Measurements from ENCODE around the gene SMIM33. TPM values are rescaled to one million over a fixed set of nuclear protein-coding genes. Genes with fewer than 3 reads are reported as not detected.
"Not testable (repeated sequence)": the region's sequence is repeated elsewhere in the genome, so short reads cannot be mapped to it uniquely, and the experiment has no call there.

Gene SMIM33
- 1 to 10 TPM; 2.0 to 2.3 TPM for total RNA-seq

- Mint-ChIP-seq H3K36me3 (ENCODE audit: low read depth) (peaks cover 25% of the 10 kb centered on the region), H3K27ac (peak within 1 kb of the TSS; percentile 90), H3K27me3 (no peaks in the 10 kb centered on the region), H3K9me3 (no peaks in the 10 kb centered on the region), H3K4me1 (peaks cover 76% of the 10 kb centered on the region), H3K4me3 (peak within 1 kb of the TSS; percentile 73)
- CTCF ChIA-PET: interaction anchor here (0.8 to 2.0 kb wide), 10 partner anchors 10 to 92 kb away, joined by 3 to 14 read pairs (median 4); partner anchors contain the start of gene STING1
- DNase-seq: peak; percentile 56
- POLR2A ChIA-PET: interaction anchor here (0.9 to 5.8 kb wide), 19 partner anchors 8 to 174 kb away, joined by 3 to 63 read pairs (median 5); partner anchors contain the start of genes DNAJC18 and STING1
Observed at GRCh38 chr5:139470821-139471300, at the start of gene SMIM33. Gene SMIM33 (plus strand): TSS chr5:139471004. CDS start chr5:139471122, 118 bp downstream.

- peaks cover 28% of the 10 kb centered on the region for H3K36me3 Mint-ChIP-seq (ENCODE audit: low read depth)
- H3K4me3 Mint-ChIP-seq: no peak overlapping the region
- DNase-seq: peak; percentile 59
- ChIA-PET POLR2A (interaction anchor here (0.7 to 11.1 kb wide), 16 partner anchors 9 to 880 kb away, joined by 3 to 137 read pairs (median 4); partner anchors contain the start of genes DNAJC18, ETF1, PAIP2 and SMIM33), CTCF (interaction anchor here (0.5 to 9.4 kb wide), 49 partner anchors 8 to 343 kb away, joined by 3 to 329 read pairs (median 5); partner anchors contain the start of genes CXXC5, DNAJC18, SMIM33 and STING1)
- H3K9me3 Mint-ChIP-seq: no peaks in the 10 kb centered on the region
- H3K4me1 Mint-ChIP-seq: peaks cover 46% of the 10 kb centered on the region
- H3K27ac Mint-ChIP-seq: peak overlapping the region; percentile 36
- no peaks in the 10 kb centered on the region for H3K27me3 Mint-ChIP-seq
Observed at GRCh38 chr5:139422307-139422893, 48.4 kb upstream of the SMIM33 start.

GRCh38 chr5:139425497-139425896 is 45.3 kb upstream of the SMIM33 start:
- Mint-ChIP-seq H3K36me3 (ENCODE audit: low read depth) (peaks cover 24% of the 10 kb centered on the region), H3K9me3 (no peaks in the 10 kb centered on the region), H3K27me3 (no peaks in the 10 kb centered on the region), H3K4me3 (no peak overlapping the region), H3K27ac (no peak overlapping the region), H3K4me1 (peaks cover 28% of the 10 kb centered on the region)
- CTCF ChIA-PET: interaction anchor here (0.6 to 9.4 kb wide), 5 partner anchors 8 to 170 kb away, joined by 3 to 329 read pairs (median 4); partner anchors contain the start of gene DNAJC18
- no peak for DNase-seq
- POLR2A ChIA-PET: interaction anchor here (1.1 to 4.2 kb wide), 3 partner anchors 57 to 92 kb away, joined by 3 to 43 read pairs (median 5); partner anchors contain the start of gene STING1

- ChIA-PET POLR2A (interaction anchor here (1.1 to 1.5 kb wide), 2 partner anchors 56 to 91 kb away, joined by 3 to 5 read pairs; partner anchors contain the start of gene STING1), CTCF (interaction anchor here (2.6 to 9.4 kb wide), 2 partner anchors 11 to 87 kb away, joined by 11 to 329 read pairs; no protein-coding TSS in a partner anchor)
- peaks cover 25% of the 10 kb centered on the region for H3K4me1 Mint-ChIP-seq
- no peak overlapping the region for H3K4me3 Mint-ChIP-seq
- H3K27ac Mint-ChIP-seq: no peak overlapping the region
- DNase-seq: no peak
- peaks cover 28% of the 10 kb centered on the region for H3K36me3 Mint-ChIP-seq (ENCODE audit: low read depth)
- no peaks in the 10 kb centered on the region for H3K27me3 Mint-ChIP-seq
- H3K9me3 Mint-ChIP-seq: no peaks in the 10 kb centered on the region
Observed at GRCh38 chr5:139426203-139426885, 44.5 kb upstream of the SMIM33 start.

GRCh38 chr5:139430015-139430414 is 40.8 kb upstream of the SMIM33 start:
- Mint-ChIP-seq H3K36me3 (ENCODE audit: low read depth) (peaks cover 18% of the 10 kb centered on the region), H3K27ac (no peak overlapping the region), H3K27me3 (no peaks in the 10 kb centered on the region), H3K4me3 (no peak overlapping the region), H3K4me1 (peaks cover 12% of the 10 kb centered on the region), H3K9me3 (no peaks in the 10 kb centered on the region)
- ChIA-PET POLR2A (interaction anchor here (0.9 to 1.2 kb wide), 3 partner anchors 9 to 131 kb away, joined by 3 to 6 read pairs (median 3); partner anchors contain the start of gene UBE2D2), CTCF (interaction anchor here (1.2 to 2.0 kb wide), 6 partner anchors 10 to 88 kb away, joined by 3 to 5 read pairs (median 4); no protein-coding TSS in a partner anchor)
- DNase-seq: no peak

- POLR2A ChIA-PET: interaction anchor here (1.4 kb wide), 1 partner anchor 10 kb away, joined by 3 read pairs; no protein-coding TSS in a partner anchor
- Mint-ChIP-seq H3K27ac (no peak overlapping the region), H3K27me3 (no peaks in the 10 kb centered on the region), H3K4me3 (no peak overlapping the region), H3K36me3 (ENCODE audit: low read depth) (peaks cover 20% of the 10 kb centered on the region), H3K4me1 (peaks cover 16% of the 10 kb centered on the region), H3K9me3 (no peaks in the 10 kb centered on the region)
- CTCF ChIA-PET: interaction anchor here (1.0 to 1.8 kb wide), 2 partner anchors 9 to 80 kb away, joined by 4 to 5 read pairs; no protein-coding TSS in a partner anchor
- no peak for DNase-seq
Observed at GRCh38 chr5:139431706-139432105, 39.1 kb upstream of the SMIM33 start.

- no peak overlapping the region for H3K4me3 Mint-ChIP-seq
- peaks cover 21% of the 10 kb centered on the region for H3K36me3 Mint-ChIP-seq (ENCODE audit: low read depth)
- no peak overlapping the region for H3K27ac Mint-ChIP-seq
Observed at GRCh38 chr5:139435676-139436075, 35.1 kb upstream of the SMIM33 start.

GRCh38 chr5:139438707-139439012 is 32.1 kb upstream of the SMIM33 start:
- H3K36me3 Mint-ChIP-seq (ENCODE audit: low read depth): peaks cover 16% of the 10 kb centered on the region
- no peaks in the 10 kb centered on the region for H3K27me3 Mint-ChIP-seq
- peaks cover 64% of the 10 kb centered on the region for H3K4me1 Mint-ChIP-seq

More at GRCh38 chr5:139435676-139436075, 35.1 kb upstream of the SMIM33 start:
- ChIA-PET POLR2A (interaction anchor here (0.7 to 4.7 kb wide), 4 partner anchors 42 to 311 kb away, joined by 3 to 55 read pairs (median 4); partner anchors contain the start of gene STING1), CTCF (interaction anchor here (0.5 to 5.1 kb wide), 5 partner anchors 11 to 195 kb away, joined by 3 to 45 read pairs (median 11); no protein-coding TSS in a partner anchor)
- Mint-ChIP-seq H3K27me3 (no peaks in the 10 kb centered on the region), H3K9me3 (no peaks in the 10 kb centered on the region), H3K4me1 (peaks cover 41% of the 10 kb centered on the region)
- DNase-seq: no peak

GRCh38 chr5:139439013-139439903 is 31.5 kb upstream of the SMIM33 start, which contains the start of gene DNAJC18:
Gene DNAJC18 (minus strand): TSS chr5:139439525. CDS start chr5:139439445, 80 bp downstream.
- peak within 1 kb of the TSS; percentile 98 for H3K27ac Mint-ChIP-seq
- peak within 1 kb of the TSS; percentile 92 for H3K4me3 Mint-ChIP-seq
- DNase-seq: peak; percentile 92
- H3K27me3 Mint-ChIP-seq: no peaks in the 10 kb centered on the region
- ChIA-PET CTCF (interaction anchor here (0.9 to 5.1 kb wide), 11 partner anchors 9 to 194 kb away, joined by 3 to 45 read pairs (median 4); partner anchors contain the start of genes STING1 and UBE2D2), POLR2A (interaction anchor here (0.6 to 4.7 kb wide), 20 partner anchors 9 to 123 kb away, joined by 3 to 73 read pairs (median 5); partner anchors contain the start of genes MZB1, SMIM33, SPATA24 and STING1)
- peaks cover 70% of the 10 kb centered on the region for H3K4me1 Mint-ChIP-seq
- no peaks in the 10 kb centered on the region for H3K9me3 Mint-ChIP-seq
- H3K36me3 Mint-ChIP-seq (ENCODE audit: low read depth): peaks cover 16% of the 10 kb centered on the region

More at GRCh38 chr5:139438707-139439012, 32.1 kb upstream of the SMIM33 start:
- ChIA-PET CTCF (interaction anchor here (0.9 to 5.1 kb wide), 10 partner anchors 9 to 195 kb away, joined by 3 to 45 read pairs (median 5); partner anchors contain the start of genes SMIM33, STING1 and UBE2D2), POLR2A (interaction anchor here (0.9 to 4.7 kb wide), 18 partner anchors 9 to 124 kb away, joined by 3 to 73 read pairs (median 6); partner anchors contain the start of genes MZB1, SMIM33, SPATA24 and STING1)
- no peak for DNase-seq
- Mint-ChIP-seq H3K4me3 (peak overlapping the region; percentile 92), H3K9me3 (no peaks in the 10 kb centered on the region), H3K27ac (peak overlapping the region; percentile 98)

- CTCF ChIA-PET; H3K36me3 Mint-ChIP-seq (ENCODE audit: low read depth); H3K27ac Mint-ChIP-seq; DNase-seq; H3K4me3 Mint-ChIP-seq; H3K9me3 Mint-ChIP-seq; H3K27me3 Mint-ChIP-seq: not testable (repeated sequence)
- H3K4me1 Mint-ChIP-seq: peaks cover 76% of the 10 kb centered on the region
- POLR2A ChIA-PET: interaction anchor here (1.7 to 4.7 kb wide), 4 partner anchors 16 to 71 kb away, joined by 5 to 55 read pairs (median 31); partner anchors contain the start of genes SMIM33 and STING1
Observed at GRCh38 chr5:139440416-139440815, 30.4 kb upstream of the SMIM33 start.

GRCh38 chr5:139443831-139444453 is 26.9 kb upstream of the SMIM33 start:
- no peak overlapping the region for H3K4me3 Mint-ChIP-seq
- DNase-seq: no peak

More at GRCh38 chr5:139443831-139444453, 26.9 kb upstream of the SMIM33 start:
- CTCF ChIA-PET: interaction anchor here (0.6 kb wide), 1 partner anchor 31 kb away, joined by 3 read pairs; no protein-coding TSS in a partner anchor
- Mint-ChIP-seq H3K9me3 (no peaks in the 10 kb centered on the region), H3K27me3 (no peaks in the 10 kb centered on the region), H3K27ac (peak overlapping the region; percentile 86), H3K4me1 (peaks cover 86% of the 10 kb centered on the region), H3K36me3 (ENCODE audit: low read depth) (peaks cover 6% of the 10 kb centered on the region)
- POLR2A ChIA-PET: interaction anchor here (0.5 to 4.1 kb wide), 10 partner anchors 10 to 149 kb away, joined by 3 to 24 read pairs (median 4); partner anchors contain the start of genes MZB1, SMIM33 and STING1
